Midbrain (tissue), 1 donor: ENCODE measurements around the gene NKD2.

ENCODE experiments used
- DNase-seq: peaks from one replicate; lab custom pipeline; 2025; lab: John Stamatoyannopoulos, UW

The NKD2 gene

DNA sequence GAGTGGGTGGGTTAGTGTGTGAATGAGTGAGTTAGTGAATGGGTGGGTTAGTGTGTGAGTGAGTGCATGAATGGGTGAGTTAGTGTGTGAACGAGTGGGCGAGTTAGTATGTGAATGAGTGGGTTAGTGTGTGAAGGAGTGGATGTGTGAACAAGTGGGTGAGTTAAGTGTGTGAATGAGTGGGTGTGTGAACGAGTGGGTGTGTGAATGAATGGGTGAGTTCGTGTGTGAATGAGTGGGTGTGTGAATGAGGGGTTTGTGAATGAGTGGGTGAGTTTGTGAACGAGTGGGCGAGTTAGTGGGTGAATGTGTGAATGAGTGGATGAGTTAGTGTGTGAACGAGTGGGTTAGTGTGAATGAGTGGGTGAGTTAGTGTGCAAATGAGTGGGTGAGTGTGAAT, 34.0 kb downstream of the NKD2 start:
- no peak for DNase-seq

GRCh38 chr5:1043327-1043726, 34.7 kb downstream of the NKD2 start:
- DNase-seq, result no peak

DNA sequence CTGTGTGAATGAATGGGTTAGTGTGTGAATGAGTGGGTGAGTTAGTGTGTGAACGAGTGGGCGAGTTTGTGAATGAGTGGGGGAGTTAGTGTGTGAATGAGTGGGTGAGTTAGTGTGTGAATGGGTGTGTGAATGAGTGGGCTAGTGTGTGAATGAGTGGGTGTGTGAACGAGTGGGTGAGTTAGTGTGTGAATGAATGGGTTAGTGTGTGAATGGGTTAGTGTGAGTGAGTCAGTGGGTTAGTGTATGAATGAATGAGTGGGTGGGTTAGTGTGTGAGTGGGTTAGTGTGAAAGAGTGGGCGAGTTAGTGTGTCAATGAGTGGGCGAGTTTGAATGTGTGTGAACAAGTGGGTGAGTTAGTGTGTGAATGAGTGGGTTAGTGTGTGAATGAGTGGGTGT, 35.5 kb downstream of the NKD2 start:
- no peak for DNase-seq

DNA sequence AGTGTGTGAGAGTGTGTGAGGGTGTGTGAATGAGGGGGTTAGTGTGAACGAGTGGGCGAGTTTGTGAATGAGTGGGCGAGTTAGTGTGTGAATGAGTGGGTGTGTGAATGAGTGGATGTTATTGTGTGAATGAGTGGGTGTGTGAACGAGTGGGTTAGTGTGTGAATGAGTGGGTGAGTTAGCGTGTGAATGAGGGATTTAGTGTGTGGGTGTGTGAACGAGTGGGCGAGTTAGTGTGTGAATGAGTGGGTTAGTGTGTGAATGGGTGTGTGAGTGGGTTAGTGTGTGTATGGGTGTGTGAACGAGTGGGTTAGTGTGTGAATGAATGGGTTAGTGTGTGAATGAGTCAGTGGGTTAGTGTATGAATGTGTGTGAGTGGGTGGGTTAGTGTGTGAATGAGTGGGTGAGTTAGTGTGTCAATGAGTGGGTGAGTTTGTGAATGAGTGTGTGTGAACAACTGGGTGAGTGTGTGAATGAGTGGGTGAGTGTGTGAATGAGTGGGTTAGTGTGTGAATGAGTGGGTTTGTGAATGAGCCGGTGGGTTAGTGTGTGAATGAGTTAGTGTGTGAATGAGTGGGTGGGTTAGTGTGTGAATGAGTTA, 37.5 kb downstream of the NKD2 start:
- no peak for DNase-seq

GRCh38 chr5:1047332-1047965, 38.8 kb downstream of the NKD2 start:
- DNase-seq, result no peak

DNA sequence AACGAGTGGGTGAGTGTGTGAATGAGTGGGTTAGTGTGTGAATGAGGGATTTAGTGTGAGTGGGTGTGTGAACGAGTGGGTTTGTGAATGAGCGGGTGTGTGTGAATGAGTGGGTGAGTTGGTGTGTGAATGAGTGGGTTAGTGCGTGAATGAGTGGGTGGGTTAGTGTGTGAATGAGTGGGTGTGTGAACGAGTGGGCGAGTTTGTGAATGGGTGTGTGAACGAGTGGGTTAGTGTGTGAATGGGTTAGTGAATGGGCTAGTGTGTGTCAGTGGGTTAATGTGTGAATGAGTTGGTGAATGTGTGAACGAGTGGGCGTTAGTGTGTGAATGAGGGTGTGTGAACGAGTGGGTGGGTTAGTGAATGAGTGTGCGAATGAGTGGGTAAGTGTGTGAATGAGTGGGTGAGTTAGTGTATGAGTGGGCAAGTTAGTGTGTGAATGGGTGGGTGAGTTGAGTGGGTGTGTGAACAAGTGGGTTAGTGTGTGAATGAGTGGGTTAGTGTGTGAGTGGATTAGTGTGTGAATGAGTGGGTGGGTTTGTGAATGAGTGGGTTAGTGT, 39.6 kb downstream of the NKD2 start:
- DNase-seq, result no peak

- no peak for DNase-seq
Measured at GRCh38 chr5:1048861-1049838, 40.5 kb downstream of the NKD2 start.

- DNase-seq, result no peak
Measured at GRCh38 chr5:1050423-1051365, 42.1 kb downstream of the NKD2 start.

- DNase-seq, result no peak
Measured at GRCh38 chr5:1051366-1051720, 42.7 kb downstream of the NKD2 start.

DNA sequence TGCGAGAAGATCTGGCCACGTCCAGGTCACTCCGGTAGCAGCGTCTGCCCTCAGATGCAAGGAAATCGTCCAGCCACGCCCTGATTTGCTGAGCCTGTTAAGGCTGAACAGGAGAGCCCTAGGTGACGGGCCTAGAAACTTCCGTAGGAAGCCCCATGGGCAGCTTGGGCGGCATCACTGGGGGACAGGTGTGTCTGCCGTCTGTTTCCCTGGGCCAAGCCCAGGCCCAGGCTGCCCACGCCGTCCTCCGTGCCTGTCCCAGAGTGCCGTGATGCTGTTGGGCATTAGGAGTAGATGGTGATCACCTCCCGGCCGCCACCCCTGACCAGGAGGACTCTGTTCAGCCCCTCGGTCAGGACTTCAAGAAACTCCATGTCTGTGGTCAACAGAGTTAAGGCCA, 43.5 kb downstream of the NKD2 start:
- no peak for DNase-seq

- no peak for DNase-seq
Measured at GRCh38 chr5:1052641-1053390, 44.2 kb downstream of the NKD2 start.

- no peak for DNase-seq
Measured at GRCh38 chr5:1053391-1054017, 44.9 kb downstream of the NKD2 start.

- no peak for DNase-seq
Measured at GRCh38 chr5:1054018-1054798, 45.6 kb downstream of the NKD2 start.

DNA sequence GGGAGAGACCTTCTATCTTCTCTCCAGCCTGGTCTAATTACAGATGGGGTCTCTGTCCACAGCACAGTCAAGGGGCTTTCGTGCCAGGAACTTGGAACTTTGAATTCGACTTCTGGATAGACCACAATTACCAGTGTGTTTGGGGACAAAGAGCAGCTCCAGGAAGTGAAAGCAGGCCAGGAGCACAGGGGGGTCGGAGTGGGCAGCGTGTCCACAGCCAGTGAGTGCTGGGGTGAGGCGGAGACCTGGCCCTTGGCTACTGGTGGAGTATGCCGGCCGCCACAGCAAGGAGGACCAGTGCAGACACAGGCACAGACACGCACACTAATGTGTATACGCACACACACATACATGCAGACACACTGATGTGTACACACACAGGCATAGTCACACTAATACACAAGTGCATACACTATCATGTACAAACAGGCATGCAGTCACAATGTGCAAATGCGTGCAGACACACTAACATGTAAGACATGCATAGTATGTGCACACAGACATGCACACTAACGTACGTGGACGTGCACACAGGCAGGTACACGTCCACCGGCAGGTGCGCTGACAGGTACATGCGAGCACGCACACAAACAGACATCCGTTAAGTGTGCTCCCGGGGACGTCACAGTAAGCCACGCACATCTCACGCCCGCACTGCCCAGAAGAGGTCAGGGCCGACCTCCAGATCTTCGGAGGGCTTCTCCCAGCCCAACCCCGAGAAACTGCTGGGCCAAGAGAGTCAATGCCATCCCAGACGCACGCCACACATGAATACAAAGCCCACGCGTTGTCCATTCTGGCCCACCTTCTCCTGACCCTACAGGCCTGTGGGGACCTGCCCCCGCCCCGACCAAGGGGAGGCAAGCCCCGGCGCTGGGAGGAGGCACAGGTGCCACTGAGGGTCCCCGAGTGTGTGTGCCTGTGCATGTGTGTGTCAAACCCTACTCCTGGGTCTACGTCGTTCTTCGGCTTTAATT, 46.5 kb downstream of the NKD2 start:
- no peak for DNase-seq

- DNase-seq, result no peak
Measured at GRCh38 chr5:1055896-1056610, 47.5 kb downstream of the NKD2 start.

- no peak for DNase-seq
Measured at GRCh38 chr5:1056611-1057484, 48.2 kb downstream of the NKD2 start.
